Measurements from ENCODE around the gene ATP8B3. TPM values are rescaled to one million over a fixed set of nuclear protein-coding genes. Genes with fewer than 3 reads are reported as not detected.
A peak's percentile ranks its signal among the peaks of the same experiment; 100 is the strongest.

ATP8B3 gene
- total RNA-seq, 1 donor from 2014 or later = 1.5 TPM

GRCh38 chr19:1844513-1845124, 32.5 kb upstream of the ATP8B3 start:
- Mint-ChIP-seq H3K36me3 (no peaks in the 10 kb centered on the region), H3K4me3 (peak overlapping the region; percentile 45), H3K27ac (no peak overlapping the region), H3K9me3 (no peaks in the 10 kb centered on the region), H3K4me1 (ENCODE audit: unreplicated experiment) (peaks cover 23% of the 10 kb centered on the region), H3K27me3 (no peaks in the 10 kb centered on the region)
- DNase-seq (ENCODE audit: extremely low spot score, unreplicated experiment) = no peak
- TF ChIP-seq, protein P1, sequence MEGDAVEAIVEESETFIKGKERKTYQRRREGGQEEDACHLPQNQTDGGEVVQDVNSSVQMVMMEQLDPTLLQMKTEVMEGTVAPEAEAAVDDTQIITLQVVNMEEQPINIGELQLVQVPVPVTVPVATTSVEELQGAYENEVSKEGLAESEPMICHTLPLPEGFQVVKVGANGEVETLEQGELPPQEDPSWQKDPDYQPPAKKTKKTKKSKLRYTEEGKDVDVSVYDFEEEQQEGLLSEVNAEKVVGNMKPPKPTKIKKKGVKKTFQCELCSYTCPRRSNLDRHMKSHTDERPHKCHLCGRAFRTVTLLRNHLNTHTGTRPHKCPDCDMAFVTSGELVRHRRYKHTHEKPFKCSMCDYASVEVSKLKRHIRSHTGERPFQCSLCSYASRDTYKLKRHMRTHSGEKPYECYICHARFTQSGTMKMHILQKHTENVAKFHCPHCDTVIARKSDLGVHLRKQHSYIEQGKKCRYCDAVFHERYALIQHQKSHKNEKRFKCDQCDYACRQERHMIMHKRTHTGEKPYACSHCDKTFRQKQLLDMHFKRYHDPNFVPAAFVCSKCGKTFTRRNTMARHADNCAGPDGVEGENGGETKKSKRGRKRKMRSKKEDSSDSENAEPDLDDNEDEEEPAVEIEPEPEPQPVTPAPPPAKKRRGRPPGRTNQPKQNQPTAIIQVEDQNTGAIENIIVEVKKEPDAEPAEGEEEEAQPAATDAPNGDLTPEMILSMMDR (conservative IDR thresholded peaks at IDR 0.05) = no peak

- H3K36me3 Mint-ChIP-seq = no peaks in the 10 kb centered on the region
- H3K9me3 Mint-ChIP-seq = no peaks in the 10 kb centered on the region
- TF ChIP-seq, protein P1 (conservative IDR thresholded peaks at IDR 0.05) = peak; percentile 21
- peaks cover 23% of the 10 kb centered on the region for H3K4me1 Mint-ChIP-seq (ENCODE audit: unreplicated experiment)
- H3K4me3 Mint-ChIP-seq = no peak overlapping the region
- H3K27me3 Mint-ChIP-seq = no peaks in the 10 kb centered on the region
- H3K27ac Mint-ChIP-seq = no peak overlapping the region
- DNase-seq (ENCODE audit: extremely low spot score, unreplicated experiment) = no peak
Measured at GRCh38 chr19:1843646-1844394, 31.7 kb upstream of the ATP8B3 start.

DNA sequence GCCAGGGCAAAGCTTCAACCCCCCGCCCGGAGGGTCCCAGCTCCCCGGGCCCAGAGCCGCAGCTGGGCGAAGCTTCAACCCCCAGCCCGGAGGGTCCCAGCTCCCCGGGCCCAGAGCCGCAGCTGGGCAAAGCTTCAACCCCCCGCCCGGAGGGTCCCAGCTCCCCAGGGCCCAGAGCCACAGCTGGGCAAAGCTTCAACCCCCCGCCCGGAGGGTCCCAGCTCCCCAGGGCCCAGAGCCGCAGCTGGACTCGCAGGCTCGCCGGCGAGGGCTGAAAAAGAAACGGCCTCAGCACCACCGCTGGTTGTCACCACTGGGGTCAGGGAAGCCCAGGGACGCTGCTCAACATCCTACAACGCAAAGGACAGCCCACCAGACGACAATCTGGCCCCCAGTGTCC, 31.0 kb upstream of the ATP8B3 start:
- Mint-ChIP-seq H3K4me3 (no peak overlapping the region), H3K27me3 (no peaks in the 10 kb centered on the region), H3K4me1 (ENCODE audit: unreplicated experiment) (peaks cover 23% of the 10 kb centered on the region), H3K36me3 (no peaks in the 10 kb centered on the region), H3K27ac (no peak overlapping the region), H3K9me3 (no peaks in the 10 kb centered on the region)
- TF ChIP-seq, protein P1 (conservative IDR thresholded peaks at IDR 0.05) = no peak
- no peak for DNase-seq (ENCODE audit: extremely low spot score, unreplicated experiment)

- DNase-seq (ENCODE audit: extremely low spot score, unreplicated experiment) = no peak
- no peaks in the 10 kb centered on the region for H3K9me3 Mint-ChIP-seq
- H3K4me1 Mint-ChIP-seq (ENCODE audit: unreplicated experiment) = peaks cover 14% of the 10 kb centered on the region
- H3K27ac Mint-ChIP-seq = peak overlapping the region; percentile 59
- no peak overlapping the region for H3K4me3 Mint-ChIP-seq
- H3K36me3 Mint-ChIP-seq = no peaks in the 10 kb centered on the region
- TF ChIP-seq, protein P1 (conservative IDR thresholded peaks at IDR 0.05) = no peak
- no peaks in the 10 kb centered on the region for H3K27me3 Mint-ChIP-seq
Measured at GRCh38 chr19:1841209-1841924, 29.3 kb upstream of the ATP8B3 start.

- H3K4me3 Mint-ChIP-seq = no peak overlapping the region
- no peak for DNase-seq (ENCODE audit: extremely low spot score, unreplicated experiment)
Measured at GRCh38 chr19:1840541-1841115, 28.6 kb upstream of the ATP8B3 start.

More at GRCh38 chr19:1840541-1841115, 28.6 kb upstream of the ATP8B3 start:
- H3K27me3 Mint-ChIP-seq = no peaks in the 10 kb centered on the region
- peaks cover 8% of the 10 kb centered on the region for H3K4me1 Mint-ChIP-seq (ENCODE audit: unreplicated experiment)
- H3K36me3 Mint-ChIP-seq = no peaks in the 10 kb centered on the region
- TF ChIP-seq, protein P1 (conservative IDR thresholded peaks at IDR 0.05) = no peak
- peak overlapping the region; percentile 59 for H3K27ac Mint-ChIP-seq
- H3K9me3 Mint-ChIP-seq = no peaks in the 10 kb centered on the region
